HG03469 (cell line): Measurements from ENCODE around the gene ZEB2.
A peak's percentile ranks its signal among the peaks of the same experiment; 100 is the strongest.
"Not testable (repeated sequence)": the region's sequence is repeated elsewhere in the genome, so short reads cannot be mapped to it uniquely, and the experiment has no call there.

ENCODE experiments used
- ATAC-seq: cut with Tn5 transposase; IDR thresholded peaks from one replicate; pipeline ENCODE4 v1.9.1; 2021; ENCODE audit warnings: mild to moderate bottlenecking, moderate library complexity, moderate number of reproducible peaks; ENCODE audit not compliant: unreplicated experiment

Gene ZEB2

GRCh38 chr2:144390424-144391020 is 129.4 kb downstream of the ZEB2 start:
- ATAC-seq, result no peak

GRCh38 chr2:144389930-144390311 is 130.0 kb downstream of the ZEB2 start:
- no peak for ATAC-seq

GRCh38 chr2:144389151-144389929 is 130.6 kb downstream of the ZEB2 start:
- ATAC-seq, result no peak

- no peak for ATAC-seq
Observed at GRCh38 chr2:144385381-144385780, 134.5 kb downstream of the ZEB2 start.

- no peak for ATAC-seq
Observed at GRCh38 chr2:144383571-144384100, 136.3 kb downstream of the ZEB2 start.

- ATAC-seq, result peak; percentile 99
Observed at GRCh38 chr2:144382849-144383248, 137.1 kb downstream of the ZEB2 start.

GRCh38 chr2:144381716-144382115 is 138.2 kb downstream of the ZEB2 start:
- no peak for ATAC-seq

- no peak for ATAC-seq
Observed at GRCh38 chr2:144379851-144380311, 140.0 kb downstream of the ZEB2 start.

GRCh38 chr2:144378551-144378950 is 141.4 kb downstream of the ZEB2 start:
- no peak for ATAC-seq

GRCh38 chr2:144377914-144378313 is 142.0 kb downstream of the ZEB2 start:
- ATAC-seq, result no peak

GRCh38 chr2:144376926-144377325 is 143.0 kb downstream of the ZEB2 start:
- ATAC-seq, result no peak

- no peak for ATAC-seq
Observed at GRCh38 chr2:144376460-144376859, 143.5 kb downstream of the ZEB2 start.

- ATAC-seq, result peak; percentile 69
Observed at GRCh38 chr2:144374163-144374661, 145.7 kb downstream of the ZEB2 start.

GRCh38 chr2:144372410-144373080 is 147.4 kb downstream of the ZEB2 start:
- no peak for ATAC-seq

GRCh38 chr2:144370937-144371584 is 148.9 kb downstream of the ZEB2 start:
- no peak for ATAC-seq

- no peak for ATAC-seq
Observed at GRCh38 chr2:144369416-144369815, 150.5 kb downstream of the ZEB2 start.

- no peak for ATAC-seq
Observed at GRCh38 chr2:144366825-144367429, 153.0 kb downstream of the ZEB2 start.

- ATAC-seq, result peak; percentile 61
Observed at GRCh38 chr2:144364944-144365738, 154.8 kb downstream of the ZEB2 start.

- not testable (repeated sequence) for ATAC-seq
Observed at GRCh38 chr2:144364247-144364646, 155.7 kb downstream of the ZEB2 start.

- ATAC-seq, result no peak
Observed at GRCh38 chr2:144362401-144362800, 157.5 kb downstream of the ZEB2 start.
